Left renal pelvis (tissue), 4 donors: ENCODE results near the gene VWF. TPM values are rescaled to one million over a fixed set of nuclear protein-coding genes. Genes with fewer than 3 reads are reported as not detected.

ENCODE experiments used
- DNase-seq, 4 donors: peaks; one replicate each; pipeline ENCODE4 v3.0.0-alpha.2; 2013; ENCODE audit warnings: low read depth in 4 of 4, low spot score in 3 of 4
- polyA plus RNA-seq, 4 donors: library from polyadenylated mRNA; unstranded; fragments of 120-200 nt; gene quantifications; one replicate each; pipeline ENCODE4 v1.2.1, GENCODE V29; 2013; ENCODE audit not compliant: insufficient read length in 4 of 4

VWF gene
- polyA plus RNA-seq, 4 donors, result 7.9 to 19.3 (median 18.5) TPM

DNA sequence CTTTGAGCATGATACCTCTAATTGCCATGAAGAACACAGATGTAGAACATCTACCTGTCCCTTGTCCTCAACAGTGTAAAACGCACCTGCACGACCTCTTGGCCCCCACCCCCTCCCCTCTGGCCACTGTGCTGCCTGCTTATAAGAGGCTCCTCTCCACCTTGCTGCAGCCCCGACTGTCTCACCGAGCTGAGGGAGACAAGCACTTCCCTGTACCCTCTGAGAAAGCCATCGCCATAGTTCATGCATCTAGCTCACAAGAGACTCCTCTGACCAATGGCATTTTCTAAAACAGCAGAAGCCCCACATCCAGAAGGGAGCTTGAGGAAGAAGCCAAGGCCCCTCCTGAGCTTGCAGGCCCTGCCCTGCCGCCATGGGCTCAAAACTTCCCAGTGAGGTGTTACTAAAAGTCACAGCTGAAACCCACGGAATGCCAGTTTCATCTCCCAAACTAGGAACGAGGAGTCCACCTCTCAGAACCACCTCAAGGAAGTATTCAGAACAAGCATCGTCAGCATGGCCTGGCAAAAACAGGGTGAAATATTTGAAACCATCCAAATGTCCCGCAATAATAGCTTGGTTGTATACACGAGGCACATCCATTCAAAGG lies 157.9 kb downstream of the VWF start:
- DNase-seq, result no peak

DNA sequence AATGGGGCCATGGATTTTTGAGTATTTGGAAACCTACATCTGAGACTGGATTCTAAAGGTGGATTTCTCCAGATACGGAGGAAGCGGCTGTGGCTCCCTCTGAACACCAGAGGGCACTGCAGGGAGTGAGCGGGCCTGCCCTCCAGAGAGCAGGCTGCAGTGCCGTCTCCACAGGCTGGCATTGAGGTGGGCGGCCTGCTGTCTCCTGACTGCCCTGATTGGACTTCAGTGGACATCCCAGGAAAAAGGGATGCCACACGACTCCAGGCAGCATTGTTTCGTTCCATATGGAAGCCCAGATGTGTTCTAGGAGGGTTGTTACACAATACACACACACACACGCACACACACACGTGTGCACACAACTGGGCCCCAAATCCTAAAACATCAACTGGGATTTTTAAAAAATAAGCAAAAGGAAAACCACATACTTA lies 158.5 kb downstream of the VWF start:
- DNase-seq, result no peak

DNA sequence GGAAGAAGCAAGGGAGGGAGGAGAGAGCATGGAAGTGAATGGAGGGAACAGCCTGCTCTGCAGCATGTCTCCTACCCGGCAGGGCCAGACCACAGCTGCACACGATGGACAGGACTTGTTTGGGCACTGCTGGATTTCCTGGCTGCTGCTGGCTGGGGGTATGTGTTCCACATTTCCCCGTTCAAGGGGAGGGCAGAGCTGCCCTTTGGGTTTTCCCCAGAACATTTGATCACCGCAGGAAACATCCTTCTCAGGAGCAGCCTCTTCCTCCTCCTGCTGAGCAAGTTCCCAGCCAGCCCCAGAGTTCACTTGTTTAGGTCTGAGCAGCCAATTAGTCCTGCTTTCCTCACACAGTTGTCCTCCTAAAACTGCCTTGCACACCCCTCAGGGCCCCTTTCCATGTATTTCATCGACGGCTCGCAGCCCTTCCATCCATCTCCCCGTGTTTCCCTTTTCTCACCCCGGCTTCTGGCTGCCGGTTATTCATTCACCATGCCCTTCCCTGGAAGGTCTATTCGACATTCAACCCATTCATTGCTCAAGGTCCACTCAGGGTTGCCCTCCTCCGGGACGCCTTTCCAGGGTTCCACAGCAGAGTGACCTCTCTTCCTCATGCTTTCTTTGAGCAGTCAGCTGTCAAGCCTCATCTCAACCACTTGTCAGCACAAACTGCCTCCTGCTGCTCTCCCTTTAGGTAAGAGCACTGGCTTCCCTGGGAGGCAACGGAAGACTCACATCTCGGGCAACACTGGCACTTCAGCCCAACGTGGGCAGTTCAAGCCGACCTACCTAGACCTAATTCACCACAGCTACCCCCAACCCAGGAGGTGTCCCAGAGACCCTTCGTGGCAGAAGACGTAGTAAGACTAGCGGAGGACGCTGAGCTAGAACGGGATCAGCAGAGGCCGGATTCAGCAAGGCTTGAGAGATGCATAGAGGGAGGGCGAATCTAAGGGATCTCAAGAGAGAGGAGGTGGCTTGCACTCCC lies 159.3 kb downstream of the VWF start:
- no peak for DNase-seq

DNA sequence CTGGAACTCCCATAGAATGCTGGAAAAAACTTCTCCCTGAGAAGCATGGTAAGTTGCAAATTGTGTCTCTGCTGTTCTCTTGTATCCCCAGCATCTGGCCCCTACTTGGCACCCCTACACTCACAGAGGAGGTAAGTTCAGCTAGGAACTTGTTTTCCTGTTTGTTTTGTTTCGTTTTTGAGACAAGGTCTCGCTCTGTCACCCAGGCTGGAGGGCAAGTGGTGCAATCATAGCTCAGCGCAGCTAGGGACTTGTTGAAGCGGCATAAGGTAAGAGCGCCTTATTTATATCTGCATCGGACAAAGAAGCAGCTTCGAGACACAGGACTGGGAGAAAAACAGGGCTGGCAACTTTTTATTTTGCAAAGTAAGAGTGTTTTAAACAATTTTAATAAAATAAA lies 161.0 kb downstream of the VWF start:
- no peak for DNase-seq

DNA sequence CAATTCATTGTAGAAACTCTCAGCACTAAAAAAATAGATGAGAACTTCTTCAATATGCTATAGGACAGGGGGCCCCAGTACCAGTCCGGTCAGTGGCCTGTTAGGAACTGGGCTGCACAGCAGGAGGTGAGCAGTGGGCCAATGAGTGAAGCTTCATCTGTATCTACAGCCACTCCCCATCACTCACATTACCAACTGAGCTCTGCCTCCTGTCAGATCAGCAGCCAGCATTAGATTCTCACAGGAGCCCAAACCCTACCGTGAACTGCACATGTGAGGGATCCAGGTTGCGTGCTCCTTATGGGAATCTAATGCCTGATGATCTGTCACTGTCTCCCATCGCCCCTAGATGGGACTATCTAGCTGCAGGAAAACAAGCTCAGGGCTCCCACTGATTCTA lies 163.7 kb downstream of the VWF start:
- DNase-seq, result no peak

DNA sequence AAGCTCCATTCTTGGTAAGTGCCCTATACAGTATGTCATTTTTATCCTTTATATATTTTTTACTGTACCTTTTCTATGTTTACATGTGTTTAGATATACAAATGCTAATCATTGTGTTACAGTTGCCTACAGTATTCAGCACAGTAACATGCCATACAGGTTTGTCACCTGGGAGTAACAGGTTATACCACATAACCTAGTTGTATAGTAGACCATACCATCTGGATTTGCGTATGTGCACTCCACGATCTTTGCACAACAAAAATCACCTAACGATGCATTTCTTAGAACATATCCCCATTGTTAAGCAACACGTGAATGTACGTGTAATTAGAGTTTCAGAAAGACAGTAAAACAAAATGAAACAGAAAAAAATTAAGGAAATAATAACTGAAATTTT lies 167.5 kb downstream of the VWF start:
- no peak for DNase-seq

DNA sequence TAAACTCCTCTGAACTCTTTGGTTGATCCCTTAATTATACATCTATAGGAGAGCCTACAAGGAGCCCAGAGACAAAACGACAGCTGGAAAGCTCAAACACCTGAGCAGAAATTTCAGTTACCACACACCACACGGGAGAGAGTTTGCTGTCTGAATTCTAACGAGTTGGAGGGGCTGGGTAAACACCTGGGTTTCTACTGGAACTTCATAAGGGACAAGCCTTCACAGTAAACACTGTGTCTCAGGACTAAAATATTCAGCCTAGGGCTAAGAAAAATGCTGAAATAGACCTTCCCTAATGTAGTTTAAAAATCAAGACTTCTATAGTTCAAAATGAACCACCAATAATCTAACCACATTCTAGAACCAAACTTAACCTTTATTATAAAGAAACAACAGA lies 169.8 kb downstream of the VWF start:
- DNase-seq, result no peak

DNA sequence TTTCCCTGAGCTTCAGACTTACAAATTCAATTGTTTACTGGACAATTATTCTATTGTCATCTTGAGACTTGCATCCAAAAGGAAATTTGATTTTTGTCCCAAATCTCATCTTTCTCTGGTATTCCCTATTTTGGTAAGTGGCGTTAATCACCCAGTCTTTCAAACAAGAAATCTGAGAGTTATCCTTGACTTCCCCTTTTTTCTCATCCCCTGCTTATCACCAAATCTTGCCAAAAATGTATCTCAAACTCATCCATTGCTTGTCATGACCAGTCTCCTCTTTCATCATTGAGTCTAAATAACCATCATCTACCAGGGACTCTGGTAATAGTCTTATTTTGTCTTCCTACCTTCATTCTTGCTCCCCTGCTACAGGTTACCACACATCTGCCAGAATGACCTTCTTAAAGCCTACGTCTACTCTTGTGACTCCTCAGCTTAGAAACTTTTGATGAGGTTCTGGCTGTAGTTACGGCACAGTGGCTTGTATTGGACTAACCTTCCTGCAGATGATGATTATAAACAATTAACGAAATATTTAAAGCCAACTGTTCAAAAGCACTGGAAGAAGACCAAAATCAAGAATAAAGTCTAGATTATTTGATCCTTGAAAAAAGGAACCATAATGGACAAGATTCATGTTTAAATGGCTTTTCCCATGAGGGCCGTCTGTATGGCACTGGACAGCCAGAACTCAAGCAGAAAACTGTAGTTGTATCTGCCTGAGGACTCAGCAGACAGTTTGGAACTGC lies 170.5 kb downstream of the VWF start:
- no peak for DNase-seq

DNA sequence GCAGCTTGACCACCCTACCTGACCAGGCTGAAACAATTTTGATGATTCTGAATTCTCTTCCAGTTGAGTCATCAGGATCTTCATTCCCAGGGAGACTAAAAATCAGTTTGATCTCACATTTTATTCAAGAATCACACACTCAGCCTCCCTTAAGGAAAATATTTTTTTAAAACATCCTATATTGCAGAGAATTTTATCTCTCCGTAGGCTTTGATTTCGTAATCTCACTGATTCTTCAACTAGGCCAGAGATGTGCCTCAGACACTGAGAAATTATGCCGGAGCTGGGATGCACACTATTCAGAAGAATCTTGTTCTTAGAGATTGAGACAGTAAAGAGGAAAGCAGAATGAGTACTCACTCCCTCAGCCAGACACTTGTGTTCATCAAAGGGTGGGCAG lies 172.4 kb downstream of the VWF start:
- no peak for DNase-seq

DNA sequence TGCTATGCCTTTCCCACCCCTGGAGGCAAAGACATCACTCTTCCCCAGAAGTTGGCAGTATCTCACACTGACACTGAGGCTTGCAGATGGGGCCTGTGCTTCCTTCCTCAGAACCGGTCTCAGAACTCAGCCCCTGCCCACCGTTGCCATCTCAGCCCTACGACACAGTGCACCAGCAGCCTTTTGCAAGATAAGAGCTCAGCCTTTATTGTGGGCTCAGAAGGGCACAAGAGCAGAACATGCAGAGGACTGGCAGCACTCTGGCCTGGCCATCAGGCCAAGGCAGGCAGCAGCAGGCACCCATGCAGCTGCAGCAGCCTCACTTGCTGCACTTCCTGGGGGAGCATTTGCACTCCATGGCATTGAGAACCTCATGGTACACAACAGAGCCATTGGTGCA lies 175.8 kb downstream of the VWF start:
- DNase-seq, result no peak

DNA sequence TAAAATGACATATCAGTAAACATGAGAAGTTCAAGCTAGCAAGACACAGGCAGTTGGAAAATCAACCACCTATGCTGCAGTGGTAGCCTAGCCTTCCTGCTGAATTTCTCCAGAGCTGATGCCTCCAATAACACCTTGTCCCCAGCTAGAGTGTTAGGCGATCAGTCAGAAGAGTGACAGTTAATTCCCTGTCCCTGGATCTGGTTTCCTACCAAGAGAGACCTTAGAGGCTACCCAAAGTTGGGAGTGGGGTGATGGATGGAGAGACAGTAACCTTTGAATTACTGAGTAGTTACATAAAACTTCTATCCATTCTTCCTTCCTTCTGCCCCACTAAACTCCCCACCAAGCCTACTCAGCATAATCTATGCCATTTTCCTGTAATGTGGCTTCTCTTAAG lies 177.5 kb downstream of the VWF start:
- no peak for DNase-seq

DNA sequence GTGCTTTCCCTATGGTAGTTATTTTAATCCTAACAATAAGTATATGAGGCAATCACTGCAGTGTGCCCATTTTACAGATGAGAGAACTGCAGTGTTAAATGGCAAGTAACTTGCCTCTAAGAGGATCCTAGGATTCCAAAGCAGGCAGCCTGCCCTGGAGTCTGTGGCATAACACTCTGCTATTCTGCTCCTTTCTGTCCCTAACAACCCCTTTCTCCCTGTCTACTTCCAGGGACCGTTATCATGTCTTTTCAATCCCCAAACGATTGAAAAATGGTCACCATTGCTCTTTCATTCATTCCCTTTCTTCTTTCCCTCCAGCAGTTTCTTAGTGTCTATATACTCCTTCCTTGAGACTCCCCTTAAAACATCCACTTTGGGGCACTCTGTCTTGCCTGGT lies 178.1 kb downstream of the VWF start:
- no peak for DNase-seq

DNA sequence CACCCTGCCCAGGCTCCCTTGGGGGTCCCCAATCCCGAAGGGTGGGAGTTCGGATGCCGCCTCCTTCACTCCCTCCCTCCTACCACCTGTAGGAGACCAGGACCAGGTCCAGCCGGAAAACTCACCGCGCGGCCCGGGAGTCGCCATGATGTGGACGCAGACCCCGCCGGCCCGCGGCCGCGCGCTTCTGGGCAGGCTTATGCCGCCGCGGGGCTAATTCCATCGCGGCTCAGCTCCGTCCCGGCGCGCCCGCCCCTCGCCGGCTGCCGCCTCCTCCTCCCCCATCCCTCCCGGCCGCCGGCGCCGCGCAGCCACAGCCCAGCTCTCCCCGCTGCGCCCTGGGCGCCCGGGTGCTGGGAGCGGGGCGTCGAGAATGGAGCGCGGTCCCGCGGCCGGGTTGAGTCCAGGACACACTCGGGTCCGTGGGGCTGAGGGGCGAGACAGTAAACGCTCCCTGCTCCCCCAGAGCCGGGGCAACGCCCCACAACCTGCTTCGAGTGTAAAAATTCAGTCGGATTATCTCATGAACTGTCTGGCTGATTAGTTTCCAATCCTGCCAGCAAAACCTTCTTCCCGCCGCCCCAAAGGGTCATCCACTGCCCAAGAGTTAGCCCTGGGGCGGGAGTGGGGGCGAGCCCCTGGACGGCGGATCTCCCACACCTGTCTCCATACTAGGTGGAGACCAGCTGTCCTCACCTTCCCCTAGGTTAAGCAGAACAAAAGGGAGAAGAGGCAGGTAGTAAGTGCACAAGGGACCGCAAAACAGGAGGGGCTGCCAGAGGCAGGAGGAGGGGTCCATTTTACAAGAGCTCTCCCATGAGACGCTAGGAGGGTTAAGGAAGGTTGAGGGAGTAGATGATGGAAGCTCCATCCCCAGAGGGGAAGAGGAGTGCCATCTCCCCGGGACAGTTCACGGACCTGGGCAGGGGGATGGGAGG lies 179.1 kb downstream of the VWF start, which contains the start of gene ANO2:
Gene ANO2, minus strand, starts transcription at position 189 of the 938 bp plus-strand sequence. Its CDS starts 42 bp downstream, at position 147.
- DNase-seq, result peak in 3 of 4 donors; percentile 27 to 41 (median 33)

DNA sequence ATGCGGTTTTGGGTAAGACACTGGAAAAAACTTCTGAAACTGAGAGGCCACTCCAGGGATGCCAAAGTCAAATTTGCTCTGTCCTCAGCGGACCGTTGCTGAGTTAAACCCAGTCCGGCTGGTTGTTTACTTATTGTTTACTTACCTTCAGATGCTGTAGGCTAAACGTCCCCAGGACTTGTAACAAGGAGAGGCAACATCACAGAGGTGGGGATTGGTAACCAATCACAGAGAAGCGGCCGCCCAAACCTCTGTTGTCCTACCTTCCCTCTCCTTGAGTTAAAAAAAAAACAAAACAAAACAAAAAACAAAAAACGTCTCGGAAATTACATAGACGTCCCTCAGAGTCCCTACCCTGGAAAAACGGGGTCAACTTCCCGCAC lies 179.8 kb downstream of the VWF start:
- DNase-seq, result no peak

DNA sequence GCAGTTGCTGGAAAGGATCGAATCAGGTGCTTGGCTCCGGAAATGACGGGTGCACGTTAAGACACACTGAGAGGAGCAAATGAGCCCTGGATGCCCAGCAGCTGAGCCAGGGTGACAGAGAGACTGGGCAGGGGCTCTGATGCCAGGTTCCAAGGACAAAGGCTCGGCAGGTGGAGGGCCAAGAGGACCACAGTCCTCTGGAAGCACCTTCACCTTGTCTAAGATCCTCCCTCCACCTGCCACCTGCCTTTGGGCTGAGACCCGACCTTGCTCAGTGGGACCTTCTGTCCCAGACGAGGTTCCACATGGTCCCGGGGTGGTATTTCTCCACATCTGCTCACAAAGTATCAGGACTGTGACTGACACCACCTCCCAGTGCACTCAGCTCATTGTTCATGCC lies 180.4 kb downstream of the VWF start:
- no peak for DNase-seq

DNA sequence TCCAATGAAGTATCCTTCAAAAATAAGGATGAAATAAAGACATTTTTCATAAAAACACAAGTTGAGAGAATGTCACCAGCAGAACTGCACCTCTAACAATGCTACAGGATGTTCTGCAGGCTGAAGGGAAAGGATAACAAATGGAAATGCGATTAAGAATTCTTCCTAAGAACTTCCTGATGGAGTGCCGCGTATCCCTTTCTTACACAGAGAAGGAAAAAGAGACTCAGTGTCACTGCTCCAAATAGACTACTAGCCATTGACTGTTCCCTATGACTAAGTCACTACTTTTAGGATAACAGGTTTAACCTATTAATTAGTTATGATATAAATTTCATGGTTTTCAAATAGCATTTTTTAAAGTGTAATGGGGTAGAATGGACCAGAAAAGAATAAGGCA lies 182.6 kb downstream of the VWF start:
- DNase-seq, result no peak

DNA sequence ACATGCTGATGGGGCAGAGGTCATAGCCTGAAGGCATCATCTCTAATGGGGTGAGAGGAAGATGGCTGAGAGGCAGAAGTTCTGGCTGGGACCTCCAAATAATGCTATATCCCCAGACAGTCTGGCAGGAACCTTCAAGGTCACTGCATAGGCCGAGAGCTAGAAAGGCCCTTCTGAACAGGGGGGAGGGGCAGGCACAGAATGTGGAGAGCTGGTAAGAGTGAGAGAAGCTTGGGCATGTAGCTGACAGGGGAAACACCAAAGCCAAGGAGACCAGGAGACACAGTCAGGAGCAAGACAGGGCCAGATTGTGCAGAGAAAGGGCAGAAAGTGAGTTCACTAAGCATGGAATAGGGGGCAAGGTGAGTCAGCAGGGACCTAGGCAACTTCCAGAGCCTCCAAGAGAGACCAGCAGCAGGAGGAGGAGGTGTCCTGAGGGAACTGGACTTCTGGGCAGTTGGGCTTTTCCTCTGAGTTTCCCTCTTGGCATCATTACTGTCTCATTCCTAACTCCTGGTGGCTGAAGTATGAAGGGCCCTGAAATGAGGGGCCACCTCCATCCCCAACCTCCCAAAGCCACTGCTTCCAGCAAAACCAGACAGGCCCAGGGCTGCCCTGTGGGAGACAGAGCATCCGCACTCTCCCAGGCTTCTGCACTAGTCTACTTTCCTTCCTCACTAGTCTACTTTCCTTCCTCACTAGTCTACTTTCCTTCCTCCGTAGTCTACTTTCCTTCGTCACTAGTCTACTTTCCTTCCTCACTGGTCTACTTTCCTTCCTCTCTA lies 196.5 kb downstream of the VWF start:
- DNase-seq, result no peak

DNA sequence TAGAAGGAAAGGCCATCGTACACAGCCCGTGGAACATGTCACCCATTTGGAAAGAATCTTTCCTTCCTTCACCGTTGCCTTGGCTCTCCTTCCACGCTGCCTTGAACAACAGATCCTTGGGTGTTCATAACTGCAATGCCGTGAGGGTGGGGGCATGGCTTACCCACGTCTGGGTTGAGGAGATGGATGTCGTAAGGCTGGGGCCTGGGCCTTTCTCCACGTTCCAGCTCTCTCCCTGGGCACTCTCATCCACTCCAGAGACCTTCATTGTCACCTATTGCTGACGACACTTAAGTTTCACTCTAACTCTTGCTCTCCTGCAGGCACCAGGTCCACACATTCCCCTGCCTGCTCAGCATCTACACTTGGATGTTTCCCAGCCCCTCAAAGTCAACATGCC lies 198.8 kb downstream of the VWF start:
- DNase-seq, result no peak

DNA sequence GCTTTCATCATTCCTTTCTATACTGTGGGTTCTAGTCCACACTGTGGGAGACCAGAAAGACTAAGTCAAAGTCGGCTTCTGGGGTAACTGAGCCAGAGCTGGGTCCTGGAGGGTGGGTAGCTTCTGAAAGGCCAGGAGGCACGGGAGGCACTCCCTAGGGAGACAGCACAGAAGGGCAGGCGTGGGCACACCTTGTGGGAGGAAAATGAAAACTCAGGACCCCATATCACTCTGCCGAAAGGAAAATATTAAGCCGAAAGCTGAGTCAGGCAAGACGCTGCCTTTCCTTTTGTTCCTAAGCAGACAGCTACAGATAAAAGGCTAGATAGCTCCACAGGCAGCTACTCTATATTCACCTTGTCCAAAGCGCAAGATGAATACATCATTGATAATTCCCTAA lies 200.1 kb downstream of the VWF start:
- DNase-seq, result no peak
